H1 (cell line): ENCODE measurements around the gene BCAS1. TPM values are rescaled to one million over a fixed set of nuclear protein-coding genes. Genes with fewer than 3 reads are reported as not detected.

Experiments
- CTCF ChIA-PET: fragments of 300-600 bp; sonication (Branson Sonifier 250); formaldehyde crosslinking; loops from one replicate; lab custom pipeline; 2021; ENCODE audit not compliant: partially characterized antibody; lab: Charles Lee
- POLR2A ChIA-PET: fragments of 300-600 bp; sonication (Branson Sonifier 250); formaldehyde crosslinking; loops from one replicate; lab custom pipeline; 2021; ENCODE audit warnings: inconsistent platforms; ENCODE audit not compliant: partially characterized antibody; lab: Charles Lee
- DNase-seq, 2 experiments: peaks; one replicate each; pipeline versions ENCODE4 v3.0.0 to v3.0.0-alpha.2; 2010 to 2022; ENCODE audit warnings: low spot score in 2 of 2, low read depth in 1 of 2, mixed read lengths in 1 of 2
- FAIRE-seq: peaks from 2 replicates; lab custom pipeline; 2011; peaks lifted over from hg19 to GRCh38; lab: Jason Lieb, UNC
- H2AFZ ChIP-seq: 2 replicates; pipeline ENCODE4 v1.8.1; 2012; ENCODE audit warnings: low read length, inconsistent platforms
- H2AK5ac ChIP-seq: 2 replicates; pipeline ENCODE4 v1.6.1; 2013; ENCODE audit warnings: low read depth, low read length
- H2BK120ac ChIP-seq: replicated peaks from 2 replicates; pipeline ENCODE3; 2013; ENCODE audit warnings: low read depth, low read length, inconsistent platforms
- H2BK12ac ChIP-seq: 2 replicates; pipeline ENCODE4 v1.6.1; 2013; ENCODE audit warnings: low read depth, low read length
- H2BK15ac ChIP-seq: 2 replicates; pipeline ENCODE4 v1.6.1; 2013; ENCODE audit warnings: low read length
- H2BK20ac ChIP-seq: 2 replicates; pipeline ENCODE4 v1.6.1; 2013; ENCODE audit warnings: low read length
- H2BK5ac ChIP-seq: 2 replicates; pipeline ENCODE4 v1.6.1; 2013; ENCODE audit warnings: low read depth, low read length
- H3K14ac ChIP-seq: 2 replicates; pipeline ENCODE4 v1.6.1; 2013; ENCODE audit warnings: inconsistent platforms; ENCODE audit not compliant: insufficient read length
- H3K18ac ChIP-seq: 2 replicates; pipeline ENCODE4 v1.6.1; 2013; ENCODE audit warnings: low read length; ENCODE audit errors: extremely low read depth
- H3K23ac ChIP-seq: 2 replicates; pipeline ENCODE4 v1.6.1; 2013; ENCODE audit warnings: inconsistent platforms; ENCODE audit not compliant: insufficient read length
- H3K23me2 ChIP-seq: 2 replicates; pipeline ENCODE4 v1.6.1; 2013; ENCODE audit warnings: low read depth, low read length
- H3K27ac ChIP-seq: 2 replicates; pipeline ENCODE4 v1.6.1; 2011; ENCODE audit warnings: low read depth, low read length, inconsistent platforms
- H3K27me3 ChIP-seq, 4 experiments: replicated peaks in 1 of 4; 1 replicate in 1 of 4; 2 replicates in 3 of 4; pipeline versions ENCODE4 v1.6.1 to v1.8.1; 2011 to 2013; ENCODE audit warnings: low read length in 3 of 4, mild to moderate bottlenecking in 3 of 4, inconsistent platforms in 2 of 4, mixed read lengths in 2 of 4, moderate library complexity in 1 of 4; ENCODE audit not compliant: control insufficient read depth in 3 of 4, insufficient read depth in 3 of 4; ENCODE audit errors: extremely low read depth in 1 of 4
- H3K36me3 ChIP-seq, 4 experiments: 2 replicates each; pipeline versions ENCODE4 v1.6.1 to v1.8.1; 2011 to 2013; ENCODE audit warnings: mild to moderate bottlenecking in 4 of 4, low read length in 3 of 4, moderate library complexity in 2 of 4, control low read depth in 1 of 4, inconsistent platforms in 1 of 4; ENCODE audit not compliant: insufficient read depth in 4 of 4, control insufficient read depth in 2 of 4
- H3K4ac ChIP-seq: replicated peaks from 2 replicates; pipeline ENCODE3; 2013; ENCODE audit warnings: low read length, low read depth, mixed read lengths, inconsistent platforms; ENCODE audit not compliant: insufficient read length
- H3K4me1 ChIP-seq, 4 experiments: replicated peaks in 1 of 4; 1 replicate in 1 of 4; 2 replicates in 3 of 4; pipeline versions ENCODE4 v1.6.1 to v1.8.1; 2011 to 2013; ENCODE audit warnings: low read length in 3 of 4, inconsistent platforms in 2 of 4, mixed read lengths in 1 of 4; ENCODE audit not compliant: insufficient read depth in 4 of 4, control insufficient read depth in 3 of 4
- H3K4me2 ChIP-seq, 2 experiments: 2 replicates each; pipeline versions ENCODE4 v1.6.1 to v1.8.1; 2011 to 2013; ENCODE audit warnings: low read depth in 2 of 2, low read length in 2 of 2, control low read depth in 1 of 2, inconsistent platforms in 1 of 2, mild to moderate bottlenecking in 1 of 2; ENCODE audit not compliant: insufficient read depth in 1 of 2
- H3K4me3 ChIP-seq, 4 experiments: fragments of 200-600, 300-600 bp in 1 of 4; sonication (generic), shearing (Covaris generic), sonication (Bioruptor Twin) in 1 of 4; 2 replicates each; pipeline versions ENCODE4 v1.5.1 to v1.8.1; 2011 to 2016; ENCODE audit warnings: low read length in 4 of 4, low read depth in 3 of 4, control low read depth in 2 of 4, inconsistent platforms in 2 of 4, mild to moderate bottlenecking in 2 of 4, mixed read lengths in 1 of 4, moderate library complexity in 1 of 4; ENCODE audit not compliant: insufficient read depth in 2 of 4; ENCODE audit errors: extremely low read depth in 1 of 4
- H3K56ac ChIP-seq: replicated peaks from 2 replicates; pipeline ENCODE3; 2013; ENCODE audit warnings: low read depth, mild to moderate bottlenecking, mixed read lengths, low read length, inconsistent platforms; ENCODE audit not compliant: insufficient read length
- H3K79me1 ChIP-seq: 2 replicates; pipeline ENCODE4 v1.6.1; 2013; ENCODE audit warnings: low read depth, low read length, control low read depth
- H3K79me2 ChIP-seq, 2 experiments: 2 replicates each; pipeline versions ENCODE4 v1.6.1 to v1.8.1; 2012 to 2013; ENCODE audit warnings: low read length in 2 of 2, mild to moderate bottlenecking in 2 of 2, inconsistent platforms in 1 of 2; ENCODE audit not compliant: insufficient read depth in 2 of 2, control insufficient read depth in 1 of 2
- H3K9ac ChIP-seq, 4 experiments: replicated peaks in 1 of 4; 1 replicate in 1 of 4; 2 replicates in 3 of 4; pipeline versions ENCODE4 v1.6.1 to v1.8.1; 2011 to 2013; ENCODE audit warnings: low read depth in 3 of 4, low read length in 3 of 4, control low read depth in 2 of 4, mild to moderate bottlenecking in 2 of 4, moderate library complexity in 2 of 4, inconsistent platforms in 1 of 4; ENCODE audit errors: extremely low read depth in 1 of 4
- H3K9me3 ChIP-seq, 2 experiments: 2 replicates each; pipeline versions ENCODE4 v1.6.1 to v1.8.1; 2012 to 2013; ENCODE audit warnings: mild to moderate bottlenecking in 2 of 2, moderate library complexity in 2 of 2, control low read depth in 1 of 2, inconsistent platforms in 1 of 2, low read depth in 1 of 2, low read length in 1 of 2, mixed read lengths in 1 of 2; ENCODE audit not compliant: insufficient read depth in 2 of 2
- H4K20me1 ChIP-seq, 2 experiments: replicated peaks in 1 of 2; 2 replicates each; pipeline versions ENCODE3 to v1.8.1; 2011 to 2013; ENCODE audit warnings: inconsistent platforms in 2 of 2, low read length in 2 of 2, mild to moderate bottlenecking in 1 of 2; ENCODE audit not compliant: insufficient read depth in 2 of 2, control insufficient read depth in 1 of 2
- H4K5ac ChIP-seq: 2 replicates; pipeline ENCODE4 v1.6.1; 2013; ENCODE audit warnings: low read length, low read depth, mixed read lengths, inconsistent platforms; ENCODE audit not compliant: insufficient read length
- H4K8ac ChIP-seq: 2 replicates; pipeline ENCODE4 v1.8.0; 2013; ENCODE audit warnings: mild to moderate bottlenecking, moderate library complexity, low read length, inconsistent platforms; ENCODE audit not compliant: insufficient read depth; ENCODE audit errors: extremely low read depth
- H4K91ac ChIP-seq: replicated peaks from 2 replicates; pipeline ENCODE3; 2013; ENCODE audit warnings: low read length, mixed read lengths, inconsistent platforms; ENCODE audit not compliant: insufficient read length
- ASH2L ChIP-seq: fragments of 200-600, 300-600 bp; sonication (generic); IDR thresholded peaks from one replicate; pipeline ENCODE4 v1.7.1; 2017; ENCODE audit warnings: low read length
- ATF3 ChIP-seq: IDR thresholded peaks from 2 replicates; pipeline ENCODE4 v1.6.1; 2011; ENCODE audit warnings: low read depth, mild to moderate bottlenecking, low read length; ENCODE audit not compliant: insufficient read depth
- BACH1 ChIP-seq: IDR thresholded peaks from 2 replicates; pipeline ENCODE4 v1.6.1; 2012; ENCODE audit warnings: low read length, improper control_type of control experiment
- CTBP2 ChIP-seq: IDR thresholded peaks from 2 replicates; pipeline ENCODE4 v1.7.0; 2011; ENCODE audit warnings: borderline replicate concordance, mild to moderate bottlenecking, moderate library complexity, mixed read lengths, low read length; ENCODE audit not compliant: insufficient read depth, insufficient read length
- SRF ChIP-seq: IDR thresholded peaks from 2 replicates; pipeline ENCODE4 v1.6.1; 2011; ENCODE audit warnings: mild to moderate bottlenecking, low read depth, low read length, moderate library complexity
- SUZ12 ChIP-seq: fragments of 200-600 bp; sonication (generic); IDR thresholded peaks from 2 replicates; pipeline ENCODE4 v1.6.1; 2012; ENCODE audit warnings: mild to moderate bottlenecking, inconsistent platforms, low read length, moderate library complexity, mixed read lengths
- TAF1 ChIP-seq: IDR thresholded peaks from 2 replicates; pipeline ENCODE4 v1.6.1; 2011; ENCODE audit warnings: mild to moderate bottlenecking, low read depth, low read length
- TBP ChIP-seq: IDR thresholded peaks from 2 replicates; pipeline ENCODE4 v1.6.1; 2011; ENCODE audit warnings: low read depth, low read length, improper control_type of control experiment
- TCF12 ChIP-seq: IDR thresholded peaks from 2 replicates; pipeline ENCODE4 v1.6.1; 2011; ENCODE audit warnings: low read depth, mild to moderate bottlenecking, low read length
- YY1 ChIP-seq: IDR thresholded peaks from 2 replicates; pipeline ENCODE4 v1.6.1; 2011; ENCODE audit warnings: low read depth, mild to moderate bottlenecking, low read length
- WGBS, 2 experiments: shearing (Covaris generic) in 1 of 2; methylation state at CpG; one replicate each; pipeline versions ENCODE4 v1.1.6 to v1.1.7; 2013 to 2015; ENCODE audit warnings: low lambda C conversion rate in 2 of 2, mixed read lengths in 2 of 2, inconsistent platforms in 1 of 2, low coverage in 1 of 2, missing lambda C conversion rate in 1 of 2; ENCODE audit not compliant: insufficient replicate concordance in 2 of 2, insufficient coverage in 1 of 2, insufficient read length in 1 of 2; ENCODE audit errors: extremely low coverage in 1 of 2, missing lambda C conversion rate in 1 of 2; 5-methylcytosine and 5-hydroxymethylcytosine counted together
- polyA plus RNA-seq, 7 experiments: library from polyadenylated mRNA; depleted of rRNA in 3 of 7; stranded (reverse) in 5 of 7; unstranded in 2 of 7; fragments of >200 nt in 5 of 7; fragments of 200-250 nt in 2 of 7; gene quantifications; 1 replicate in 5 of 7; 2 replicates in 1 of 7; 4 replicates in 1 of 7; pipeline versions ENCODE4 v1.2.1 to v1.2.3, GENCODE V29; 2011 to 2013; ENCODE audit warnings: missing spikeins in 2 of 7, mixed read lengths in 2 of 7
- total RNA-seq: library from RNA; stranded (reverse); fragmentation: NEBNext Ultra II Directional; extraction: Animal tissue kit (Norgen Biotek cat#: 25700); gene quantifications from 2 replicates; pipeline ENCODE4 v1.2.1, GENCODE V29; 2021
- TF ChIP-seq, protein P1 (sequence below), 3 experiments: IDR thresholded peaks; 1 replicate in 2 of 3; 2 replicates in 1 of 3; pipeline versions ENCODE4 v1.5.1 to v1.6.1; 2011; ENCODE audit warnings: low read length in 3 of 3, mild to moderate bottlenecking in 3 of 3, inconsistent platforms in 2 of 3, low read depth in 1 of 3, moderate library complexity in 1 of 3; ENCODE audit not compliant: insufficient read depth in 1 of 3; ENCODE audit errors: control extremely low read depth in 1 of 3

BCAS1 gene
- total and polyA plus RNA-seq, 2 of the 8 experiments (the other 6 are each of a cell fraction or from before 2014, with no cell fraction given) = 0.06 to 0.19 TPM

- no peak overlapping the region for H4K91ac ChIP-seq
- H2BK15ac ChIP-seq = no peak overlapping the region
- CTCF ChIA-PET = interaction anchor here (1.0 to 1.2 kb wide), 2 partner anchors 12 to 326 kb away, joined by 3 to 4 read pairs; no protein-coding TSS in a partner anchor
- POLR2A ChIA-PET = no interaction called here
- no peak overlapping the region for H2BK5ac ChIP-seq
- no peak overlapping the region for H3K14ac ChIP-seq
- H3K79me1 ChIP-seq = no peaks in the 10 kb centered on the region
- no peak overlapping the region for H2AFZ ChIP-seq
- H4K20me1 ChIP-seq = no peaks in the 10 kb centered on the region
- H3K9me3 ChIP-seq = no peaks in the 10 kb centered on the region
- no peak overlapping the region for H3K4me2 ChIP-seq
- H2AK5ac ChIP-seq = no peak overlapping the region
- no peak overlapping the region for H3K27ac ChIP-seq
- DNase-seq (no peak), FAIRE-seq (no peak)
- H3K56ac ChIP-seq = no peak overlapping the region
- H2BK12ac ChIP-seq = no peak overlapping the region
- H4K5ac ChIP-seq = no peak overlapping the region
- no peaks in the 10 kb centered on the region; the same call in 1 of the 2 replicates for H3K23me2 ChIP-seq
- H2BK20ac ChIP-seq = no peak overlapping the region
- 83% methylated on average over 4 of the region's 4 CpGs; no CpG with 5 or more reads in 1 of the 2 experiments for WGBS, 2 experiments
- H3K79me2 ChIP-seq = no peaks in the 10 kb centered on the region
- no peak overlapping the region for H4K8ac ChIP-seq
- H3K23ac ChIP-seq = no peak overlapping the region
- no peak overlapping the region for H2BK120ac ChIP-seq
- H3K36me3 ChIP-seq = no peaks in the 10 kb centered on the region
- no peak overlapping the region for H3K4me3 ChIP-seq
- H3K4me1 ChIP-seq = peaks cover under 1 to 16% (median 10%) of the 10 kb centered on the region in 4 experiments
- no peak overlapping the region for H3K18ac ChIP-seq
- no peak overlapping the region for H3K9ac ChIP-seq
- no peaks in the 10 kb centered on the region for H3K27me3 ChIP-seq
- no peak overlapping the region for H3K4ac ChIP-seq
- no peak for TF ChIP-seq TAF1
- TF ChIP-seq ATF3 = no peak
- no peak for TF ChIP-seq BACH1
- no peak for TF ChIP-seq TBP
- TF ChIP-seq, protein P1, sequence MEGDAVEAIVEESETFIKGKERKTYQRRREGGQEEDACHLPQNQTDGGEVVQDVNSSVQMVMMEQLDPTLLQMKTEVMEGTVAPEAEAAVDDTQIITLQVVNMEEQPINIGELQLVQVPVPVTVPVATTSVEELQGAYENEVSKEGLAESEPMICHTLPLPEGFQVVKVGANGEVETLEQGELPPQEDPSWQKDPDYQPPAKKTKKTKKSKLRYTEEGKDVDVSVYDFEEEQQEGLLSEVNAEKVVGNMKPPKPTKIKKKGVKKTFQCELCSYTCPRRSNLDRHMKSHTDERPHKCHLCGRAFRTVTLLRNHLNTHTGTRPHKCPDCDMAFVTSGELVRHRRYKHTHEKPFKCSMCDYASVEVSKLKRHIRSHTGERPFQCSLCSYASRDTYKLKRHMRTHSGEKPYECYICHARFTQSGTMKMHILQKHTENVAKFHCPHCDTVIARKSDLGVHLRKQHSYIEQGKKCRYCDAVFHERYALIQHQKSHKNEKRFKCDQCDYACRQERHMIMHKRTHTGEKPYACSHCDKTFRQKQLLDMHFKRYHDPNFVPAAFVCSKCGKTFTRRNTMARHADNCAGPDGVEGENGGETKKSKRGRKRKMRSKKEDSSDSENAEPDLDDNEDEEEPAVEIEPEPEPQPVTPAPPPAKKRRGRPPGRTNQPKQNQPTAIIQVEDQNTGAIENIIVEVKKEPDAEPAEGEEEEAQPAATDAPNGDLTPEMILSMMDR (IDR thresholded peaks at IDR 0.05; ENCODE audit: control extremely low read depth in 1 of 3, insufficient read depth in 1 of 3, low read depth in 1 of 3, low read length in 3 of 3) = no peak
- no peak for TF ChIP-seq SRF
- no peak for TF ChIP-seq CTBP2
- TF ChIP-seq SUZ12 = no peak
- no peak for TF ChIP-seq TCF12
- no peak for TF ChIP-seq ASH2L
- no peak for TF ChIP-seq YY1
These were observed 124.3 kb downstream of the BCAS1 start for GRCh38 chr20:53946106-53946505.
